Left forelimb (tissue), 1 donor: Measurements from ENCODE around the gene COQ4.
A peak's percentile ranks its signal among the peaks of the same experiment; 100 is the strongest.
"Not testable (repeated sequence)": the region's sequence is repeated elsewhere in the genome, so short reads cannot be mapped to it uniquely, and the experiment has no call there.

Source experiments
- DNase-seq: peaks from one replicate; pipeline ENCODE4 v3.0.0-alpha.2; 2018; ENCODE audit warnings: low spot score

The COQ4 gene

GRCh38 chr9:128298535-128299482 lies 23.8 kb upstream of the COQ4 start:
- DNase-seq, result no peak

GRCh38 chr9:128304136-128304970 lies 18.3 kb upstream of the COQ4 start:
- no peak for DNase-seq

- DNase-seq, result no peak
Observed at GRCh38 chr9:128304971-128305288, 17.7 kb upstream of the COQ4 start.

- no peak for DNase-seq
Observed at GRCh38 chr9:128309551-128309950, 13.1 kb upstream of the COQ4 start.

- no peak for DNase-seq
Observed at GRCh38 chr9:128310461-128310860, 12.2 kb upstream of the COQ4 start.

GRCh38 chr9:128314697-128315096 lies 7.9 kb upstream of the COQ4 start:
- no peak for DNase-seq

GRCh38 chr9:128316421-128316820 lies 6.2 kb upstream of the COQ4 start:
- no peak for DNase-seq

- no peak for DNase-seq
Observed at GRCh38 chr9:128317629-128318028, 5.0 kb upstream of the COQ4 start.

GRCh38 chr9:128321343-128321742 lies 1.3 kb upstream of the COQ4 start:
- DNase-seq, result no peak

GRCh38 chr9:128321879-128322403 lies 698 bp upstream of the COQ4 start:
- no peak for DNase-seq

- no peak for DNase-seq
Observed at GRCh38 chr9:128323212-128323730, 632 bp downstream of the COQ4 start.

GRCh38 chr9:128323791-128324190 lies 1.2 kb downstream of the COQ4 start:
- no peak for DNase-seq

GRCh38 chr9:128324401-128324800 lies 1.8 kb downstream of the COQ4 start:
- no peak for DNase-seq

- DNase-seq, result no peak
Observed at GRCh38 chr9:128325629-128326028, 3.0 kb downstream of the COQ4 start.

- DNase-seq, result no peak
Observed at GRCh38 chr9:128333451-128333869, 10.8 kb downstream of the COQ4 start.

- DNase-seq, result no peak
Observed at GRCh38 chr9:128335161-128335560, 12.5 kb downstream of the COQ4 start.

- DNase-seq, result no peak
Observed at GRCh38 chr9:128335914-128336313, 13.3 kb downstream of the COQ4 start.

- DNase-seq, result no peak
Observed at GRCh38 chr9:128337936-128338335, 15.3 kb downstream of the COQ4 start.

- not testable (repeated sequence) for DNase-seq
Observed at GRCh38 chr9:128338852-128339614, 16.4 kb downstream of the COQ4 start.

- DNase-seq, result peak; percentile 83
Observed at GRCh38 chr9:128339761-128340690, 17.4 kb downstream of the COQ4 start, which contains the start of gene SLC27A4. SLC27A4 (plus strand) TSS chr9:128340527; CDS start chr9:128343133, 2,606 bp downstream.
